DOHH2 (cell line): ENCODE measurements around the gene COTL1.

Source experiments
- EZH2phosphoT487 ChIP-seq: fragments of 200-600 bp; sonication (generic); IDR thresholded peaks from 2 replicates; pipeline ENCODE4 v1.6.1; 2017; ENCODE audit warnings: borderline replicate concordance, mild to moderate bottlenecking, antibody characterized with exemption, low read length, moderate library complexity, mixed read lengths
- TF ChIP-seq, protein P1 (sequence below): fragments of 200-600 bp; sonication (generic); IDR thresholded peaks from one replicate; pipeline ENCODE4 v1.5.1; 2014; ENCODE audit warnings: antibody characterized with exemption, mild to moderate bottlenecking, low read depth, low read length; ENCODE audit not compliant: poor library complexity, severe bottlenecking

DNA sequence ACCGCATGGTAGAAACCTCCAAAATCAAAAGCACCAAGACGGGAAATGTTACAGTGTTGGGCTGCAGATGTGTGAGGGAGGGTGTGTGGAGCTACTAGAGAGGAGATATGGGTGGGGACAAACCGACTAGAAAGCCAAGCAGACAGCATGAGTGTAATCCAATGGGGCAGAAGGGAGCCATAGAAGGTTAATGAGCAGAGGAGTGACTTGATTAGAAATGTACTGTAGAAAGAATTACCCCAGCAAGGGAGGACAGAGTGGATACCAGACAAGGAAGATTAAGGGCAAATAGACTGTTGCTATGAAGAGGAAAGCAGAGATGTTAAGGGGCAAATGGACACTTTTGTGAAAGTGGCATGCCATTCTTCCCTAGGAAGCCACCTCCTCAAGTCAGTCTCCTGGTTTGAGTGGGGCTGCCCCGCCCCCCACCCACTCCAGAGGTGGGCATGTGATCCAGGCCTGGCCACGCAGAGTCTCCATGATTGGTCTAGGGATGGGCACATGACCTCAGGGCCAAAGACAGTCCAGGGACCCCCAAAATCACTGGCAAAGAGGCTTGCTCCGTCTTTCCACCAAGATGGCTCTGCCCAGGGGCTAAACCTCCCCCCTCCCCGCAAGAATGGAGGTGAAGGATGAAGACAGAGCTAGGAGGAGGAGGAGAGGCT lies 4.3 kb downstream of the COTL1 start:
- TF ChIP-seq, protein P1, sequence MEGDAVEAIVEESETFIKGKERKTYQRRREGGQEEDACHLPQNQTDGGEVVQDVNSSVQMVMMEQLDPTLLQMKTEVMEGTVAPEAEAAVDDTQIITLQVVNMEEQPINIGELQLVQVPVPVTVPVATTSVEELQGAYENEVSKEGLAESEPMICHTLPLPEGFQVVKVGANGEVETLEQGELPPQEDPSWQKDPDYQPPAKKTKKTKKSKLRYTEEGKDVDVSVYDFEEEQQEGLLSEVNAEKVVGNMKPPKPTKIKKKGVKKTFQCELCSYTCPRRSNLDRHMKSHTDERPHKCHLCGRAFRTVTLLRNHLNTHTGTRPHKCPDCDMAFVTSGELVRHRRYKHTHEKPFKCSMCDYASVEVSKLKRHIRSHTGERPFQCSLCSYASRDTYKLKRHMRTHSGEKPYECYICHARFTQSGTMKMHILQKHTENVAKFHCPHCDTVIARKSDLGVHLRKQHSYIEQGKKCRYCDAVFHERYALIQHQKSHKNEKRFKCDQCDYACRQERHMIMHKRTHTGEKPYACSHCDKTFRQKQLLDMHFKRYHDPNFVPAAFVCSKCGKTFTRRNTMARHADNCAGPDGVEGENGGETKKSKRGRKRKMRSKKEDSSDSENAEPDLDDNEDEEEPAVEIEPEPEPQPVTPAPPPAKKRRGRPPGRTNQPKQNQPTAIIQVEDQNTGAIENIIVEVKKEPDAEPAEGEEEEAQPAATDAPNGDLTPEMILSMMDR = no peak
- no peak for TF ChIP-seq EZH2phosphoT487
